ENCODE measurements around the gene KCNQ2.

Gene KCNQ2

GRCh38 chr20:63403403-63404105 lies 68.9 kb downstream of the KCNQ2 start:
- no peak for TF ChIP-seq ZFP30 (CRISPR knock-in tag; IDR thresholded peaks at IDR 0.05)
- TF ChIP-seq RARB (CRISPR knock-in tag; IDR thresholded peaks at IDR 0.05), result no peak
- no peak for TF ChIP-seq ARNTL (CRISPR knock-in tag; IDR thresholded peaks at IDR 0.05; ENCODE audit: borderline replicate concordance, low read depth)
- TF ChIP-seq PATZ1 (CRISPR knock-in tag; IDR thresholded peaks at IDR 0.05; ENCODE audit: borderline replicate concordance), result no peak
- no peak for TF ChIP-seq ESRRG (CRISPR knock-in tag; IDR thresholded peaks at IDR 0.05)
- no peak for TF ChIP-seq CREB5 (CRISPR knock-in tag; IDR thresholded peaks at IDR 0.05; ENCODE audit: low read depth)
- TF ChIP-seq GLIS3 (CRISPR knock-in tag; IDR thresholded peaks at IDR 0.05), result no peak
- no peak for ATAC-seq

GRCh38 chr20:63402860-63403220 lies 69.6 kb downstream of the KCNQ2 start:
- TF ChIP-seq ZNF8 (CRISPR knock-in tag; IDR thresholded peaks at IDR 0.05) (no peak), SNAI2 (CRISPR knock-in tag; IDR thresholded peaks at IDR 0.05) (no peak), PPARA (CRISPR knock-in tag; IDR thresholded peaks at IDR 0.05; ENCODE audit: borderline replicate concordance) (no peak), CSDC2 (CRISPR knock-in tag; IDR thresholded peaks at IDR 0.05) (no peak), TOX (CRISPR knock-in tag; IDR thresholded peaks at IDR 0.05; ENCODE audit: borderline replicate concordance) (no peak), ESRRG (CRISPR knock-in tag; IDR thresholded peaks at IDR 0.05) (no peak), ZNF70 (CRISPR knock-in tag; IDR thresholded peaks at IDR 0.05) (no peak), GLIS3 (CRISPR knock-in tag; IDR thresholded peaks at IDR 0.05) (no peak), ZFP3 (CRISPR knock-in tag; IDR thresholded peaks at IDR 0.05) (no peak), ISL1 (CRISPR knock-in tag; IDR thresholded peaks at IDR 0.05) (no peak), ZFP30 (CRISPR knock-in tag; IDR thresholded peaks at IDR 0.05) (no peak)
- TF ChIP-seq, protein P1, sequence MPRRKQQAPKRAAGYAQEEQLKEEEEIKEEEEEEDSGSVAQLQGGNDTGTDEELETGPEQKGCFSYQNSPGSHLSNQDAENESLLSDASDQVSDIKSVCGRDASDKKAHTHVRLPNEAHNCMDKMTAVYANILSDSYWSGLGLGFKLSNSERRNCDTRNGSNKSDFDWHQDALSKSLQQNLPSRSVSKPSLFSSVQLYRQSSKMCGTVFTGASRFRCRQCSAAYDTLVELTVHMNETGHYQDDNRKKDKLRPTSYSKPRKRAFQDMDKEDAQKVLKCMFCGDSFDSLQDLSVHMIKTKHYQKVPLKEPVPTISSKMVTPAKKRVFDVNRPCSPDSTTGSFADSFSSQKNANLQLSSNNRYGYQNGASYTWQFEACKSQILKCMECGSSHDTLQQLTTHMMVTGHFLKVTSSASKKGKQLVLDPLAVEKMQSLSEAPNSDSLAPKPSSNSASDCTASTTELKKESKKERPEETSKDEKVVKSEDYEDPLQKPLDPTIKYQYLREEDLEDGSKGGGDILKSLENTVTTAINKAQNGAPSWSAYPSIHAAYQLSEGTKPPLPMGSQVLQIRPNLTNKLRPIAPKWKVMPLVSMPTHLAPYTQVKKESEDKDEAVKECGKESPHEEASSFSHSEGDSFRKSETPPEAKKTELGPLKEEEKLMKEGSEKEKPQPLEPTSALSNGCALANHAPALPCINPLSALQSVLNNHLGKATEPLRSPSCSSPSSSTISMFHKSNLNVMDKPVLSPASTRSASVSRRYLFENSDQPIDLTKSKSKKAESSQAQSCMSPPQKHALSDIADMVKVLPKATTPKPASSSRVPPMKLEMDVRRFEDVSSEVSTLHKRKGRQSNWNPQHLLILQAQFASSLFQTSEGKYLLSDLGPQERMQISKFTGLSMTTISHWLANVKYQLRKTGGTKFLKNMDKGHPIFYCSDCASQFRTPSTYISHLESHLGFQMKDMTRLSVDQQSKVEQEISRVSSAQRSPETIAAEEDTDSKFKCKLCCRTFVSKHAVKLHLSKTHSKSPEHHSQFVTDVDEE (CRISPR knock-in tag; IDR thresholded peaks at IDR 0.05), result no peak
- no peak for ATAC-seq

- no peak for ATAC-seq
- TF ChIP-seq SNAI2 (CRISPR knock-in tag; IDR thresholded peaks at IDR 0.05) (no peak), POU6F1 (CRISPR knock-in tag; IDR thresholded peaks at IDR 0.05; ENCODE audit: borderline replicate concordance, low read depth) (no peak), CSDC2 (CRISPR knock-in tag; IDR thresholded peaks at IDR 0.05) (no peak), RARB (CRISPR knock-in tag; IDR thresholded peaks at IDR 0.05) (no peak), CSRNP3 (CRISPR knock-in tag; IDR thresholded peaks at IDR 0.05) (no peak), ZFP3 (CRISPR knock-in tag; IDR thresholded peaks at IDR 0.05) (no peak), ZNF565 (CRISPR knock-in tag; conservative IDR thresholded peaks at IDR 0.05; ENCODE audit: low read depth) (no peak), ZNF8 (CRISPR knock-in tag; IDR thresholded peaks at IDR 0.05) (no peak), ARNTL (CRISPR knock-in tag; IDR thresholded peaks at IDR 0.05; ENCODE audit: borderline replicate concordance, low read depth) (no peak), ESRRG (CRISPR knock-in tag; IDR thresholded peaks at IDR 0.05) (no peak), TOX (CRISPR knock-in tag; IDR thresholded peaks at IDR 0.05; ENCODE audit: borderline replicate concordance) (no peak), OSR1 (CRISPR knock-in tag; IDR thresholded peaks at IDR 0.05) (no peak)
- TF ChIP-seq, protein P1 (CRISPR knock-in tag; IDR thresholded peaks at IDR 0.05), result no peak
Measured at GRCh38 chr20:63402181-63402859, 70.1 kb downstream of the KCNQ2 start.

Measured in SK-N-SH treated with all-trans-retinoic acid at 6 μM for 48 hours (cell line).